Measurements from ENCODE around the gene FASTK.

Gene FASTK

DNA sequence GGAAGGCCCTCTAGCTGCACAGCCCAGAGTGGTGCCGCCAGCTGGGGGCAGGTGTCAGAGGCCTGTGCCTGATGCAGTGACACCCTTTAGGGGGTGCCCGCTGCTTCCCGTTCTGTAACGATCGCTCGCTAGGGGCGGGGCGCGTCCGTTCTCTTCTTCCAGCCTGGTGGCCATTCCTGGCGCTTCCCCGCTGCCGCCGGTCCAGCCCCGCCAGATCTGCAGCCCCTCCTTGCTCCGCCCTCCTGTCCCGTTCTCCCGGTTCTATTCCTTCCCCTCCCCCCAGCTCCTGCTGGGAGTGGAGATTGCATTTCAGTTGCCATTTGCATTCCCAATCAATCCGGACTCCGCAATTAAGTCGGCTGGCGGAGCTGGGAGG lies 44.8 kb upstream of the FASTK start:
- H3K27ac ChIP-seq: peak overlapping the region; percentile 75
- TF ChIP-seq ZFX (IDR thresholded peaks at IDR 0.05): no peak
- TF ChIP-seq, protein P1, sequence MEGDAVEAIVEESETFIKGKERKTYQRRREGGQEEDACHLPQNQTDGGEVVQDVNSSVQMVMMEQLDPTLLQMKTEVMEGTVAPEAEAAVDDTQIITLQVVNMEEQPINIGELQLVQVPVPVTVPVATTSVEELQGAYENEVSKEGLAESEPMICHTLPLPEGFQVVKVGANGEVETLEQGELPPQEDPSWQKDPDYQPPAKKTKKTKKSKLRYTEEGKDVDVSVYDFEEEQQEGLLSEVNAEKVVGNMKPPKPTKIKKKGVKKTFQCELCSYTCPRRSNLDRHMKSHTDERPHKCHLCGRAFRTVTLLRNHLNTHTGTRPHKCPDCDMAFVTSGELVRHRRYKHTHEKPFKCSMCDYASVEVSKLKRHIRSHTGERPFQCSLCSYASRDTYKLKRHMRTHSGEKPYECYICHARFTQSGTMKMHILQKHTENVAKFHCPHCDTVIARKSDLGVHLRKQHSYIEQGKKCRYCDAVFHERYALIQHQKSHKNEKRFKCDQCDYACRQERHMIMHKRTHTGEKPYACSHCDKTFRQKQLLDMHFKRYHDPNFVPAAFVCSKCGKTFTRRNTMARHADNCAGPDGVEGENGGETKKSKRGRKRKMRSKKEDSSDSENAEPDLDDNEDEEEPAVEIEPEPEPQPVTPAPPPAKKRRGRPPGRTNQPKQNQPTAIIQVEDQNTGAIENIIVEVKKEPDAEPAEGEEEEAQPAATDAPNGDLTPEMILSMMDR (conservative IDR thresholded peaks at IDR 0.05): no peak

GRCh38 chr7:151124899-151125399 lies 44.3 kb upstream of the FASTK start:
- peak overlapping the region; percentile 75 for H3K27ac ChIP-seq
- no peak for TF ChIP-seq ZFX (IDR thresholded peaks at IDR 0.05)
- TF ChIP-seq, protein P1 (conservative IDR thresholded peaks at IDR 0.05): no peak

DNA sequence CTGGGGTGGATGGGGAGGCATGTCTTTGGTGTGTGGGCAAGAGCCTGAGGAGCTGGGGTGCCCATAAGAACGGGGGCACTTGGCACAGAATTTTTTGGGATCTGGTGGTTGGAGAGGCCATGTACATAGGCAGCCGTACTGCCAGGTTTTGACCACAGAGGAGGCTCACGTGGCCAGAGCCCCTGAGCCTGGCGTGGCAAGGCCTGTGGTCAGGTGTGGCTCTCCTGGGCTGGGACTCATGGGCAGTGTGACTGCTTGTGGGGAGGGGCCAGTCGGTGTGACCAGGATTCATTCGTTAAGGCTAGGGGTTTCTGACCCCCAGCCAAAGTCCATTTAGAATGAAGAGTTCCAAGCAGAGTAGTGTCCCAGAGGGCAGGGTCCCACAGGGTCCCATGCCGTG lies 43.9 kb upstream of the FASTK start:
- TF ChIP-seq, protein P1 (conservative IDR thresholded peaks at IDR 0.05): no peak
- TF ChIP-seq ZFX (IDR thresholded peaks at IDR 0.05): no peak
- peak overlapping the region; percentile 75 for H3K27ac ChIP-seq

- H3K27ac ChIP-seq: peak overlapping the region; percentile 75
- no peak for TF ChIP-seq ZFX (IDR thresholded peaks at IDR 0.05)
- TF ChIP-seq, protein P1 (conservative IDR thresholded peaks at IDR 0.05): peak; percentile 100
These were observed 43.3 kb upstream of the FASTK start for GRCh38 chr7:151123822-151124464.

DNA sequence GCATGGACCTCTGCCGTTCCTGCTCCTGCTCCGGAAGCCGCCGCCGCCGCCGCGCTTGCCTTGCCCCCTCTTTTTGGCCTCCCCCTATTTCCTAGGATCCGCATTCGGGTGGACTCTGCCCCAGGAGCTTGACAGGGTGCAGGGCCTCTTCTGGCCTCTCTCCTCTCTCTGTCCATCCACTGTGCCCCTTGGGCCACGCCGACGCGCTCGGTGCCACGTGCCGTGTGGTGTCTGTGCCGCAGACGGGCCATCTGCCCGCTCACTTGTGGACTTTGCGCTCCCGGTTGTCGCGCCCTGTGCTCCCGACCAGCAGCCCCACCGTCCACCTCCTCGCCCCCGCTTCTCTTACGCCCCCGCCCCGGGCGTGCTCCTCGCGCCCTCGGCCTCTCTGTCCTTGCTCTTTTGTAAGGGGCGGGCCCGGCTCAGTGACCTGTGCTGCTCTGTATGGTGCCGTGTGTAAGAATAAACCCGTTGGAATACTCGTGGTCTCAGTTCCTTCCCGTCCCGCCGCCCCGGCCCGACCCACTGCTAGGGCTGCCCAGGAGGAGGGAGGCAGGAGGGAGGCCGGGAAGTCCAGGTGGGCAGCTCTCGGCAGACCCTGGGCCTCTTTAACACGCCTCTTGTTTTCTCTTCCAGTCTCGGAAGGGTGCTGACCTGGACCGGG lies 42.7 kb upstream of the FASTK start:
- TF ChIP-seq, protein P1 (conservative IDR thresholded peaks at IDR 0.05): 0 out of 2 replicates have a peak, but pooled peaks have one; percentile 41
- no peak for TF ChIP-seq ZFX (IDR thresholded peaks at IDR 0.05)
- no peak overlapping the region for H3K27ac ChIP-seq

GRCh38 chr7:151122796-151123157 lies 42.2 kb upstream of the FASTK start:
- H3K27ac ChIP-seq: no peak overlapping the region
- TF ChIP-seq, protein P1 (conservative IDR thresholded peaks at IDR 0.05): no peak
- no peak for TF ChIP-seq ZFX (IDR thresholded peaks at IDR 0.05)

GRCh38 chr7:151122276-151122675 lies 41.7 kb upstream of the FASTK start:
- H3K27ac ChIP-seq: no peak overlapping the region
- TF ChIP-seq, protein P1 (conservative IDR thresholded peaks at IDR 0.05): no peak
- TF ChIP-seq ZFX (IDR thresholded peaks at IDR 0.05): no peak
